Left lobe of liver (tissue), 2 donors: ENCODE data around the gene P2RX7. TPM values are rescaled to one million over a fixed set of nuclear protein-coding genes. Genes with fewer than 3 reads are reported as not detected.
A peak's percentile ranks its signal among the peaks of the same experiment; 100 is the strongest.
"Not testable (repeated sequence)": the region's sequence is repeated elsewhere in the genome, so short reads cannot be mapped to it uniquely, and the experiment has no call there.

Experiments
- ATAC-seq: fragments of 200-7000 bp; cut with Tn5 transposase; one replicate; pipeline ENCODE4 v1.9.1; 2020; ENCODE audit warnings: mild to moderate bottlenecking, moderate library complexity
- DNase-seq: peaks from one replicate; pipeline ENCODE4 v3.0.0-alpha.2; 2020; ENCODE audit warnings: low spot score
- total RNA-seq: library from RNA; stranded (reverse); gene quantifications from one replicate; pipeline ENCODE4 v1.2.1, GENCODE V29; 2021
- donor health status: DM: no; HTN: no; CAD: no; lungs with moderate emphysema.
- donor health status: DM: no; HTN: yes; CAD: no.

The P2RX7 gene
- total RNA-seq, 1 donor from 2014 or later: 3.5 TPM

DNA sequence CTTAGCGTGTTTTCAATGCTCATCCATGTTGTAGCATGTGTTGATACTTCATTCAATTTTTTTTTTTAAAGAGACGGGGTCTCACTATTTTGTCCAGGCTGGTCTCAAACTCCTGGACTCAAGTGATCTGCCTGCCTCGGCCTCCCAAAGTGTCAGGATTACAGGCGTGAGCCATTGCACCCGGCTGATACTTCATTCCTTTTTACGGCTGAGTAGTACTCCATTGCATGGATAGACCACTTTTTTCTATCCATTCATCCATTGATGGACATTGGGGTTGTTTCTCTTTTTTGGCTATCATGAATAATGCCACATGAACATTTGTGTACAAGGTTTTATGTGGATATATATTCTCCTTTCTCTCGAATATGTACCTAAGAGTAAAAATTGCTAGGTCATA lies 1.2 kb downstream of the P2RX7 start:
- ATAC-seq (no peak), DNase-seq (no peak)

DNA sequence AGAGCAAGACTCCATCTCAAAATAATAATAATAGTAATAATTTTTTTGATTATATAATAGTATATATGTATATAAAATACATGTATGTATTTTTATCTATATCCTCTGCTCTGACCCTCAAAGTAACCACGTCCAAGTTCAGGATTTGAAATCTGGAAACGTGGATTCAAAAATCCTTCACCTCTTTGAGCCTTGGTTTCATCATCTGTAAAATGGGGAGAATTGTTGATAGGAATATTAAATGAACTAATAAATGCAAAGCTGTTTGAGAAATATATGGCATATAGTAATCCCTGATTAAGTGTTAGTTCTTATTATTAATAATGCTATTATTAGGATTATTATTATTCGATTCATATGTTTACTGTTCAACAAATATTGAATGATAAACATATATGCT lies 2.6 kb downstream of the P2RX7 start:
- no peak for ATAC-seq
- DNase-seq: no peak

DNA sequence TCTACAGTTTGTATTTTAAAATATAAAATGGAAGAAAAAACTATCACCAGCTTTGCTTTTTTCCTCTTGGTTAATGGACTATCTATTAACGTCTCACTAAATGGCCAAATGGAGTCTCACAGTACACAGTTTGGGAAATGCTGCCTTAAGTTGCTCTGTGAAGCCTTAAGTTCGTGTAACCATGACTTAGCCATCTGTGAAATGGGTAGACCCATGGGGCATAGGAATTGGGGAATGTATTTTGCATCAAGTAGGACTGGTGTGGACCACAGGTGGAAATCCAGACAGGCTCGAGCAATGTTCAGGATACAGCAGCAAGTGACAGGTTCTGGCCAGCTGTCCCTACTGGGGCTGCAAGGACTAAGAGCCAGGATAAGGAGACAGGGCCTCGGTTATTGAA lies 4.8 kb downstream of the P2RX7 start:
- DNase-seq: no peak
- ATAC-seq: no peak

DNA sequence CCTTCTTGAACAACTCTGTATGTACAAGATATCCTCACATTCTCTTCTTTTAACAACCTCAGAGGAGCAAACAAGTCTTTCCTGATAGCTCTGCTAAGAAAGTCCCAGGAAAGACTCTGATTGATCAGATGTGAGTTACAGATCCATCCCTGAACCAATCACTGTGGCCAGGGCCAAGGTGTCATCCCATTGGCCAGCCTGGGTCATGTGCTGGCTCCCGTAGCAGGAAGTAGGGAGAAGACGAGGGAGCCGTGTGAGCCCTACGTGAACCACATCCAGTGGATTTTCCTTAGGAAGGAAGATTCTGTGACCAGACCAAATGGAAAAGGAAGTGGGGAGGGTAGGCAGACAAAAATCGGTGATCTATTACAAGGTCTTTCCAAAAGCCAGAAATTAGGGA lies 5.6 kb downstream of the P2RX7 start:
- DNase-seq: no peak
- no peak for ATAC-seq

DNA sequence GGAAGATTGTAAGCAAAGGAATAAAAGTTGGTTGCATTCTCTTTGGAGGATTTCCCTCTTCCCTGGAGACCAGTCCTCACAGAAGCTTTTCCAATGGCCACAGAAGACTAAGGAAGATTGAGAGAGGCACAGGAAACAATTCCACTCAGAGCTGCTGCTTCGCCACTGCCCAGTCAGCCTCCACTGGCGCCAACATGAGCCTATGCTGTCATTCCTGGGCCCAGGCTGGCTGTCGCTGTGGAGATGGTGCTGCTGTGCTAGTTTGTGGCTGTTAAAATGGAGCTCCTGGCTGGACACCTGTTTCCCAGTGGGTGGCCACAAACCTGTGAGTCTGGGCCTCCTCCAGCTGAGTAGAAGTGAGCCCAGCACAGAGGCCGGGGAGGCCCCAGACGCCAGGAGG lies 6.6 kb downstream of the P2RX7 start:
- no peak for DNase-seq
- ATAC-seq: no peak

DNA sequence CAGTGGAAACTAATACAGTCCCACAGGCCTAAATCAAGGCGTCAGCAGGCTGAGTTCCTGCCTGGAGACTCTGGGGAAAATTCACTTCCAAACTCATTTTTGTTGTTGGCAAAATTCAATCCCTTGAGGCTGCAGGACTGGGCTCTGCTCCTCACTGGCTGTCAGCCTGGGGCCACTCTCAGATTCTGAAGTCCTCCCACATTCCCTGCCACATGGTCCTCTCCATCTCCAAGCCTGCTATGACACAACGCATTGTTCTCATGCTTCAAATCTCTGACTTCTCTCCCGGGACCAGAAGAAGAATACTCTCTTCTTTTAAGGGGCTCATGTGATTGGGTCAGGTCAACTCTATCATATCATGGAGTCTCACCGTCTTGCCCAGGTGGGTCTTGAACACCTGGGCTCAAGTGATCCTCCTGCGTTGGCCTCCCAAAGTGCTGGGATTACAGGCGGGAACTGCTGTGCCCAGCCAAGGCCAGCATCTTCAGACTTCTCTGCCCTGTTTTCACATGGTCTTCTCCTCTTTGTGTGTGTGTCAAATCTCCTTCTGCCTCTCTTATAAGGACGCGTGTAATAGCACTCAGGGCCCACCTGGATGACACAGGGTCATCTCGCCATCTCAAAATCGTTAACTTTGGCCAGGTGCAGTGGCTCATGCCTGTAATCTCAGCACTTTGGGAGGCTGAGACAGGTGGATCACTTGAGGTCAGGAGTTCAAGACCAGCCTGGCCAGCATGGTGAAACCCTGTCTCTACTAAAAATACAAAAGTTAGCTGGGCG lies 9.7 kb downstream of the P2RX7 start:
- ATAC-seq: no peak
- no peak for DNase-seq

DNA sequence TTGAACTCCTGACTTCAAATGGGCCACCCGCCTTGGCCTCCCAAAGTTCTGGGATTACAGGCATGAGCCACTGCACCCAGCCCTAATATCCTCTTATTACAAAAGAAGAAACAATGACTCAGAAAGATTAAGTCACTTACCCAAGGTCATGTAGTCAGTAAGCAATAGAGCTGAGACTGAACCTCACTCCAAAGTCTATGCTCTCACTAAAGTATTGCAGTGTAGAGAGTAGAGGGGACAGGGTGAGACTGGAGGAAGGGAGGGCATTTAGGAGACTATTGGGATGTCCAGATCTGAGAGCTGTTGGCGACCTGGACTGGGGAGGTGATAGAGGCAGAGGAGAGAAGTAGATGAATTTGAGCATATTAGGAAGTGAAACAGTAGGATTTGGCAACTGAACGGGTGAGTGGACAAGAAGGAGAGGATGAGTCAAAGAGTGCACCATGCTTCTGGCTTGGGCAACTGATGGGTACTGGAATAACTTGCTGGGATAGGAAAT lies 11.8 kb downstream of the P2RX7 start:
- peak; percentile 21 for ATAC-seq

DNA sequence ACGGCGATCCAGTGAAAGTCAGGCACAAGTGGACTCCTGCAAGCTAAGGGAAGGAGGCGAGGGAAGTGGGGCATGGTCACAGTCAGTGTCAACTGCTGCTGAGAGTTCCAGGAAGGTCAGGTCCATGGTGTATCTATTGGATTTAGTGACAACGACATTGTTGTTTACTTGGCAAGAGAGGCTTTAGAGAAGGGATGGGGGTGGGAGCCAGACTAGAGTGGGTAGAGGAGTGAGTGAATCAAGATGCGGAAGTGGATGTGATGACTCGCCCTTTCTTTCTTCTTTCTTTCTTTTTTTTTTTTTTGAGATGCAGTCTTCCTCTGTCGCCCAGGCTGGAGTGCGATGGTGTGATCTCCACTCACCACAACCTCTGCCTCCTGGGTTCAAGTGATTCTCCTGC lies 12.5 kb downstream of the P2RX7 start:
- DNase-seq (no peak), ATAC-seq (no peak)

More for the DNA sequence above, 11.8 kb downstream of the P2RX7 start:
- DNase-seq: no peak

DNA sequence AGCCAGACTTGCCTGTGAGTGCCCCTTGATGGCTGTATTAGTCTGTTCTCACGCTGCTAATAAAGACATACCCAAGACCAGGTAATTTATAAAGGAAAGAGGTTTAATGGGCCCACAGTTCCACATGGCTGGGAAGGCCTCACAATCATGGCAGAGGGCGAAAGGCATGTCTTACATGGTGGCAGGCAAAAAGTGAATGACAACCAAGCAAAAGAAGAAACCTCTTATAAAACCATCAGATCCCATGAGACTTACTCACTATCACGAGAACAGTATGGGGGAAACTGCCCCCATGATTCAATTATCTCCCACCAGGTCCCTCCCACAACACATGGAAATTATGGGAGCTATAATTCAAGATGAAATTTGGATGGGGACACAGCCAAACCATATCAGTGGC lies 16.6 kb downstream of the P2RX7 start:
- not testable (repeated sequence) for DNase-seq

DNA sequence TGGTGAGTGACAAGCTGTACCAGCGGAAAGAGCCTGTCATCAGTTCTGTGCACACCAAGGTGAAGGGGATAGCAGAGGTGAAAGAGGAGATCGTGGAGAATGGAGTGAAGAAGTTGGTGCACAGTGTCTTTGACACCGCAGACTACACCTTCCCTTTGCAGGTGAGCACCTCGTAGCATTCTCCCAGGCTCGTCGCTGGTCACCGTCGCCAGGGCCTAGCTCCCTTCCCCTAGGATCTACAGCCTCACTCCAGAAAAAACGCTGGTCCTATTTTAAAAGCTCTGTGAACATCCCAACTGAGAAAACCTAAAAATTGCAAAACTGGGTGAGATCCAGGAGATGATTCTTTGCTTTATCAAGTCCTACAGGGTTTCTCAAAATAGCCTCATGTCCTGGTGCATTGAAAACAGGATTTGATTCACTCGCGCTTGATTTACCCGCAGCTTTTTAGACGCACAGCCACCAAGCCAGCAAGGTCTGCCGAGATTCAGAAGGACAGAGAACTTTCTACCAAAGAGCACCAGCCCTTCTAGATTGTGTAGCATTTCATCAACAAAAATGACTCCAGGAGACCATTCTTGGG lies 22.2 kb downstream of the P2RX7 start:
- no peak for ATAC-seq
- no peak for DNase-seq

More for the DNA sequence above, 16.6 kb downstream of the P2RX7 start:
- ATAC-seq: not testable (repeated sequence)

DNA sequence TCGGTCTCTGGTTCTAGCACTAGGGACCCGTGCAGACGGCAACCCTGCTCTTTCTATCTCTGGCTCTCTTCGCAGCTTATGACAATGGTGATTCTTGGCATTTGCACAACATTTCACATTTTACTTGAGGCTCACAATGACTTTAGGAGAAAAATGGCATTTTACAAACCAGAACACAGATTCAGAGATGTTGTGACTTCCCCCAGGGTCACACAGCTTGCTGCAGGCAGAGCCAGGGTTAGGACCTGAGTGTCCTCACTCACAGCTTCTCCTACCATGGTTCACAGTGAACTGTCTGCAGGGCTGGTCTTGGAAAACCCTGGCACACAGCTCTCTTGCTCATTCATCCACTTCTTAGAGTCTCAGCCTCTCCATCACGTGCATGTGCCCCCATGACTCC lies 23.7 kb downstream of the P2RX7 start:
- DNase-seq (no peak), ATAC-seq (no peak)

DNA sequence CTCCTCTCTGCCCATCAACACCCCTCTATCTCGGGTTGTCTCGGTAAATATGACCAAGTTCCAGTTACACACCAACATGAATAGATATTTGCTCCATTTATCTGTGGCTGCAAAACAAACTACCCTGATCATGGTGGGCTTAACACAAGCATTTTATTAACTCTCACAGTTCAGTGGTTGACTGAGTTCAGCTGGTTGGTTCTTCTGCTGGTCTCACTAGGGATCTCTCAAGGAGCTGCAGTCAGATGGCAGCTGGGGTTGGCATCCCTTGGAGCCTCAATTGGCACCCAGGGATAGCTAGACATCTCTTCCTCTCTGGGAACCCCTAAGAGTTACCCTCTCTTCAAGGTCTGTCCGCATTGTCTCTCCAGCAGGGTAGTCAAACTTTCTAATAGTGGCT lies 25.4 kb downstream of the P2RX7 start:
- no peak for ATAC-seq

DNA sequence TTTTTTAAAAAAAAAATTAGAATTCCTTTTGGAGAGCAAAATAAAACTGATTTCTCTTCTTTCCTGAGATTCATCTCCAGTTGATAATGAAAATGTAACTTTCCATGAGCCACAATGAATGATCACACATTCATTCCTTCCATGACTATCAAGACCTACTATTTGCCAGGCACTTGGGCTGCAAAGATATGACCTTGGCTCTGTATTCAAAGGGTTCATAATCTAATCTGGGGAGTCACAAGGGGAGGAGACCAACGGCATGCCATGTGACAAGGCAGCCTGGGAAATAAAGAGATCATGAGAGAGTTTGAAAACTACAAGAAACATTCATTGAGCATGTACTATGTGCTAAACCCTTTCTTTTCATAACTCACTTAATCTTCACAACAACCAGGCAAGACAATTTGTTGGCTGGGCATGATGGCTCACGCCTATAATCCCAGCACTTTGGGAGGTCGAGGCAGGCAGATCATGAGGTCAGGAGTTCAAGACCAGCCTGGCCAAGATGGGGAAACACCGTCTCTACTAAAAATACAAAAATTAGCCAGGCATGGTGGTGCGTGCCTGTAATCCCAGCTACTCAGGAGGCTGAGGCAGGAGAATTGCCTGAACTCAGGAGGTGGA lies 26.2 kb downstream of the P2RX7 start:
- ATAC-seq, DNase-seq: not testable (repeated sequence)

More for the DNA sequence above, 25.4 kb downstream of the P2RX7 start:
- DNase-seq: no peak

DNA sequence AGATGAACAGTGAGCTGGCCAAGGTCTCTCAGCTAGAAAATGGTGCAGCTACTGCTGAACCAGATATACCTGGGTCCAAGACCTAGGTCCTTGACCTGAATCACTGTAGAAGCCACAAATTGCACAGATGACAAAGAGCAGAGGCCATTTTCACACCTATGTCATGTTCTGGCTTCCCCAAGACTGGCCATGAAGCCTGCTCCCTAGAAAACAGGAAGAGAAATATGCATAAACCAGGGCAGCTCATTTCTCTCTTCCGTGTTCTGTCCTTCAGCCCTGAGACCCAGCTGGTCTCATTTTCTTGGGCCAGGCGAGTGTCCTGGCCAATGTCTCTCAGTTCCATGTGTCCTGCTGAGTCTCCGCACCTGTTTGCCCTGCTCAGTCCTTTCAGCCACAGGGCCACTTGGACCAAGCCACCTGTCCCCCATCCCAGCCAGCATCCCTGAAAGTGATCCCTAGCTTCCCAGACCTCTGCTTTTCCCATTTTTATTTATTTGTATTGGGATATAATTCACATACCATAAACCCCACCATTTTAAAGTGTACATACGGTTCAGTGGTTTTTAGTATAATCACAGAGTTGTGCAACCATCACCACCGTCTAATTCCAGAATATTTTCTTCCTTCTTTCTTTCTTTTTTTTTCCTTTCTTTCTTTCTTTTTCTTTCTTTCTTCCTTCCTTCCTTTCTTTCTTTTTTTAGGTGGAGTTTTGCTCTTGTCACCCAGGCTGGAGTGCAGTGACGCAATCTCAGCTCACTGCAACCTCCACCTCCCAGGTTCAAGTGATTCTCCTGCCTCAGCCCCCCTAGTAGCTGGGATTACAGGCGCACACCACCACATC lies 27.0 kb downstream of the P2RX7 start:
- no peak for DNase-seq
- no peak for ATAC-seq

DNA sequence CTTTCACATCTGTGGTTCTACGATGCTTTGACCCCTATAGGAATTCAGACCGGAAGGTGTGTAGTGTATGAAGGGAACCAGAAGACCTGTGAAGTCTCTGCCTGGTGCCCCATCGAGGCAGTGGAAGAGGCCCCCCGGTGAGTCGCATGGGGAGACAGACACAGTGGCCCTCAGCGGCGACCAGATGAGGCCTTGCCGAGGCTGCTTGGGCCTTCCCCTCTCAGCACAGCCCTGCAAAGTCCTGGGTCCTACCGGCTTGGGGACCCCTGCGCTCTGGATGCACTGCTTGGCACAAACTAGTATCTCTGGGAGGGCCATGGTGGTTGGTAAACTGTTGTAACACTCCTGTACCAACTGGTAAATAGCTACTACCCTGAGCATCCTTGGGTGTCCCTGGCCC lies 29.7 kb downstream of the P2RX7 start:
- DNase-seq: no peak
- no peak for ATAC-seq

DNA sequence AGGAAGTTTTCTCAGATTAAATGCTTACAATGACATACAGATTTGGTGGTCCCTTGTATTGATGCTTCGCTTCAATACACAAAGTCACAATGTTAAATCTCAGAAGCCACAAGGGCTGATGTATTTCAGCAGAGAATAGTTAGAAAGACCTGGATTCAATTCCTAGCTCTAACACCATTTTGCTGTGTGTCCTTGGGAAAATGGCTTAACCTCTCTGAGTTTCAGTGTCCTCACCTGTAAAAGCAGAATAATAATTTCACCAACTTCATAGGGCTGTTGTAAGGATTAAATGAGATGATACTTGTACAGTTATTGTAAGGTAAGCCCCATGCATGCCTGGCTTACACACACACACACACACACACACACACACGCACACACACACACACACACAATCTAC lies 30.3 kb downstream of the P2RX7 start:
- DNase-seq (no peak), ATAC-seq (no peak)

DNA sequence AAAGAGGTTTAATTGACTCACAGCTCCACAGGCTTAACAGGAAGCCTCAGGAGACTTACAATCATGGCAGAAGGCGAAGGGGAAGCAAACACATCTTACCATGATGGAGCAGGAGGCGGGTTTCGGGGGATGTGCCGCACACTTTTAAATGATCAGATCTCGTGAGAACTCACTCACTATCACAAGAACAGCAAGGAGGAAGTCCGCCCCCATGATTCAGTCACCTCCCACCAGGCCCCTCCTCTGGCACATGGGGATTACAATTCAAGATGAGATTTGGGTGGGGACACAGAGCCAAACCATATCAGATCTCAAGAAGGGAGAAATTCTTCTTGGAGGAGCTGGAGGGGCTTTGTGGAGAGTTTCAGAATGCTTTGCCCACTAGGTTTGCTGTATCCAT lies 32.2 kb downstream of the P2RX7 start:
- ATAC-seq, DNase-seq: not testable (repeated sequence)

DNA sequence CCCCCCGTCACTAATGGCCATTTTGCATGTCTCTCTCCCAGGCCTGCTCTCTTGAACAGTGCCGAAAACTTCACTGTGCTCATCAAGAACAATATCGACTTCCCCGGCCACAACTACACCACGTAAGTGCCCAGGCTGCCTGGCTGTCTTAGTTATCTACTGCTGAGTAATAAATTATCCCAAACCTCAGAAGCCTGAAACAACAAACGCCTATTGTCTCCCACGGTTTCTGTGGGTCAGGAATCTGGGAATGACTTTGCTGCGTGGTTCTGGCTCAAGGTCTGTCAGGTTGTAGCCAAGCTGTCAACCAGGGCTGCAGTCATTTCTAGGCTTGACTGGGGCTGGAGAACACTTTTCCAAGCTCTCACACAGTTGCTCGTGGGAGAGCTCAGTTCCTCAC lies 32.6 kb downstream of the P2RX7 start:
- ATAC-seq (no peak), DNase-seq (no peak)

DNA sequence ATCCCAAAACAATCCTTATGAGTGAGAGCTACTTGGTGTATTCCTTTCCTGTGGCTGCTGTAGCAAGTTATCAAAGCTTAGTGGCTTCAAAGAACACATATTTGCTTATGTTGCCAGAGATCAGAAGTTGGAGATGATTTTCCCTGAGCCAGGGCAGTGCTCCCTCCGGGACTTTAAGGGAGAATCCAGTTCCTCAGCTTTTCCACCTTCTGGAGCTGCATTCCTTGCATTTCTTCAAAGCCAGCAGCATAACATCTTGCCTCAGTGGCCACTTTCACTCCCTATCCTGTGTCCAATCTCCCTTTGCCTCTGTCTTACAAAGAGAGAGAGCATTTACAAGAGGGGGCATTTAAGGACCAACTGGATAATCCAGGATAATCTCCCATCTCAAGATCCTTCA lies 33.7 kb downstream of the P2RX7 start:
- ATAC-seq (no peak), DNase-seq (no peak)

DNA sequence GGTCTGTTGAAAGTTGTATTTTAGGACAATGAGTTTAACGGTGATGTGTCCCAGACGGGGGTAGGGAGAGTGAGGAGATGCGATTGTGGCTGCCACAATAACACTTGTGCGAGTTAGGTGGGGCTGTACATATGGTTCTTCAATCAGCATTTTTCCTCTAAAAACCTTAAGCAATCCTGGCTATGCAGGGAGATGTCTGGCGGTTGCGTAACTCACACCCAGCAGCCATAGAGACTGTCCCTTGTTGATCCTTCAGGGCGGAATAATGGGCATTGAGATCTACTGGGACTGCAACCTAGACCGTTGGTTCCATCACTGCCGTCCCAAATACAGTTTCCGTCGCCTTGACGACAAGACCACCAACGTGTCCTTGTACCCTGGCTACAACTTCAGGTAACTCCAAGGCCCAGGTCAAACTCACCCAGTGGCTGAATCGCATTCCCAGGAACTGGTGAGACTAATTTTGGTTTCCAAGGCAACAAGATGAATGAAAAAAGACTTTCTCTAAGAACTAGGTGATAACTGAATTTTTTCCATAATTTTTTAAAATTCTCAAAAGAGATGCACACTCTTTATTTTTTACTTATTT lies 34.6 kb downstream of the P2RX7 start:
- no peak for ATAC-seq
- DNase-seq: no peak

DNA sequence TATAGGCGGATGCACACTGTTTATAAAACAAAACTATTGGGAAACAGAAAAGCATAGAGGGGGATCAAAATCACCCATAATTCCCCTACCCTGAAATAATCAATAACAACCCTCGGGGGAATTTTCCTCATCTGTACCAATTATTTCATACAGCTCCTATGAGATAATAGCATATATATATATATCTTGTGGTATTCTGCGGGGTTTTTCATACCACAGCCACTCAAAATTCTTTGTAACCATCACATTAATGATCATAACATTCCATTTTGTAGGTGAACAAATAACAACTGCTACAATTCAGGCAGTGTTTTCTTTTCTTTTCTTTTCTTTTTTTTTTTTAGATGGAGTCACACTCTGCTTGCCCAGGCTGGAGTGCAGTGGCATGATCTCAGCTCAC lies 35.3 kb downstream of the P2RX7 start:
- ATAC-seq (no peak), DNase-seq (no peak)
